ENCODE results near the gene CEP63. TPM values are rescaled to one million over a fixed set of nuclear protein-coding genes. Genes with fewer than 3 reads are reported as not detected.

The CEP63 gene
- total RNA-seq, 1 donor from 2014 or later, result 24.8 TPM

- Mint-ChIP-seq H3K9me3 (ENCODE audit: low read depth) (peaks cover 2% of the 10 kb centered on the region), H3K27me3 (ENCODE audit: low read depth) (no peaks in the 10 kb centered on the region), H3K27ac (ENCODE audit: unreplicated experiment) (no peak overlapping the region), H3K4me1 (ENCODE audit: low read depth) (peaks cover 50% of the 10 kb centered on the region), H3K4me3 (ENCODE audit: unreplicated experiment) (no peak overlapping the region), H3K36me3 (ENCODE audit: low read depth) (peaks cover under 1% of the 10 kb centered on the region)
- no peak for TF ChIP-seq CTCF (IDR thresholded peaks at IDR 0.05)
- no peak for DNase-seq (ENCODE audit: low spot score)
These were observed 35.9 kb upstream of the CEP63 start for GRCh38 chr3:134449951-134450350.

GRCh38 chr3:134453631-134454030, 32.2 kb upstream of the CEP63 start:
- peak; percentile 33 for TF ChIP-seq CTCF (IDR thresholded peaks at IDR 0.05)
- DNase-seq (ENCODE audit: low spot score), result no peak
- Mint-ChIP-seq H3K36me3 (ENCODE audit: low read depth) (no peaks in the 10 kb centered on the region), H3K4me1 (ENCODE audit: low read depth) (peaks cover 33% of the 10 kb centered on the region), H3K27me3 (ENCODE audit: low read depth) (no peaks in the 10 kb centered on the region), H3K9me3 (ENCODE audit: low read depth) (no peaks in the 10 kb centered on the region), H3K4me3 (ENCODE audit: unreplicated experiment) (no peak overlapping the region), H3K27ac (ENCODE audit: unreplicated experiment) (no peak overlapping the region)

- H3K27ac Mint-ChIP-seq (ENCODE audit: unreplicated experiment), result no peak overlapping the region
- peaks cover 42% of the 10 kb centered on the region for H3K4me1 Mint-ChIP-seq (ENCODE audit: low read depth)
- no peaks in the 10 kb centered on the region for H3K36me3 Mint-ChIP-seq (ENCODE audit: low read depth)
- TF ChIP-seq CTCF (IDR thresholded peaks at IDR 0.05), result no peak
- no peak overlapping the region for H3K4me3 Mint-ChIP-seq (ENCODE audit: unreplicated experiment)
- DNase-seq (ENCODE audit: low spot score), result no peak
- H3K27me3 Mint-ChIP-seq (ENCODE audit: low read depth), result no peaks in the 10 kb centered on the region
- H3K9me3 Mint-ChIP-seq (ENCODE audit: low read depth), result no peaks in the 10 kb centered on the region
These were observed 28.3 kb upstream of the CEP63 start for GRCh38 chr3:134457376-134458074.

- Mint-ChIP-seq H3K4me1 (ENCODE audit: low read depth) (peaks cover 52% of the 10 kb centered on the region), H3K9me3 (ENCODE audit: low read depth) (no peaks in the 10 kb centered on the region), H3K27ac (ENCODE audit: unreplicated experiment) (no peak overlapping the region), H3K27me3 (ENCODE audit: low read depth) (no peaks in the 10 kb centered on the region), H3K4me3 (ENCODE audit: unreplicated experiment) (no peak overlapping the region), H3K36me3 (ENCODE audit: low read depth) (no peaks in the 10 kb centered on the region)
- DNase-seq (ENCODE audit: low spot score), result no peak
- TF ChIP-seq CTCF (IDR thresholded peaks at IDR 0.05), result no peak
These were observed 27.4 kb upstream of the CEP63 start for GRCh38 chr3:134458406-134458945.

- H3K4me1 Mint-ChIP-seq (ENCODE audit: low read depth), result peaks cover 63% of the 10 kb centered on the region
- DNase-seq (ENCODE audit: low spot score), result no peak
- TF ChIP-seq CTCF (IDR thresholded peaks at IDR 0.05), result no peak
- no peak overlapping the region for H3K27ac Mint-ChIP-seq (ENCODE audit: unreplicated experiment)
- no peaks in the 10 kb centered on the region for H3K9me3 Mint-ChIP-seq (ENCODE audit: low read depth)
- no peaks in the 10 kb centered on the region for H3K36me3 Mint-ChIP-seq (ENCODE audit: low read depth)
- H3K4me3 Mint-ChIP-seq (ENCODE audit: unreplicated experiment), result no peak overlapping the region
- no peaks in the 10 kb centered on the region for H3K27me3 Mint-ChIP-seq (ENCODE audit: low read depth)
These were observed 26.3 kb upstream of the CEP63 start for GRCh38 chr3:134459562-134459961.

All from chondrocyte (in vitro differentiated cells).